Right hindlimb (tissue), 1 donor: ENCODE results near the gene OR4F6.
A peak's percentile ranks its signal among the peaks of the same experiment; 100 is the strongest.
"Not testable (repeated sequence)": the region's sequence is repeated elsewhere in the genome, so short reads cannot be mapped to it uniquely, and the experiment has no call there.

Source experiments
- DNase-seq: peaks from one replicate; pipeline ENCODE4 v3.0.0-alpha.2; 2018

The OR4F6 gene

GRCh38 chr15:101803209-101803608 lies at the start of gene OR4F6:
Gene OR4F6 (plus strand): TSS chr15:101803509. CDS start chr15:101805720, 2,211 bp downstream.
- DNase-seq = no peak

GRCh38 chr15:101764669-101765339 lies 38.5 kb upstream of the OR4F6 start:
- not testable (repeated sequence) for DNase-seq

- not testable (repeated sequence) for DNase-seq
Measured at GRCh38 chr15:101765340-101765671, 38.0 kb upstream of the OR4F6 start.

GRCh38 chr15:101765772-101766456 lies 37.4 kb upstream of the OR4F6 start:
- DNase-seq = peak; percentile 9

GRCh38 chr15:101767083-101767640 lies 36.1 kb upstream of the OR4F6 start:
- DNase-seq = peak; percentile 7

- DNase-seq = no peak
Measured at GRCh38 chr15:101772921-101773320, 30.4 kb upstream of the OR4F6 start.

GRCh38 chr15:101773496-101774100 lies 29.7 kb upstream of the OR4F6 start:
- peak; percentile 13 for DNase-seq

GRCh38 chr15:101775136-101775535 lies 28.2 kb upstream of the OR4F6 start:
- DNase-seq = no peak

- DNase-seq = not testable (repeated sequence)
Measured at GRCh38 chr15:101778576-101778975, 24.7 kb upstream of the OR4F6 start.

GRCh38 chr15:101780225-101780624 lies 23.1 kb upstream of the OR4F6 start:
- not testable (repeated sequence) for DNase-seq

- no peak for DNase-seq
Measured at GRCh38 chr15:101781928-101782327, 21.4 kb upstream of the OR4F6 start.

- DNase-seq = no peak
Measured at GRCh38 chr15:101784644-101785043, 18.7 kb upstream of the OR4F6 start.

- not testable (repeated sequence) for DNase-seq
Measured at GRCh38 chr15:101786422-101786821, 16.9 kb upstream of the OR4F6 start.

GRCh38 chr15:101788001-101788400 lies 15.3 kb upstream of the OR4F6 start:
- DNase-seq = not testable (repeated sequence)

- not testable (repeated sequence) for DNase-seq
Measured at GRCh38 chr15:101788503-101789269, 14.6 kb upstream of the OR4F6 start.

GRCh38 chr15:101790748-101791147 lies 12.6 kb upstream of the OR4F6 start:
- not testable (repeated sequence) for DNase-seq

- DNase-seq = not testable (repeated sequence)
Measured at GRCh38 chr15:101793981-101794380, 9.3 kb upstream of the OR4F6 start.

- DNase-seq = no peak
Measured at GRCh38 chr15:101795455-101795854, 7.9 kb upstream of the OR4F6 start.

GRCh38 chr15:101799665-101800064 lies 3.6 kb upstream of the OR4F6 start:
- no peak for DNase-seq

GRCh38 chr15:101801048-101801447 lies 2.3 kb upstream of the OR4F6 start:
- no peak for DNase-seq

- no peak for DNase-seq
Measured at GRCh38 chr15:101803676-101804075, 367 bp downstream of the OR4F6 start.

- DNase-seq = no peak
Measured at GRCh38 chr15:101804375-101804774, 1.1 kb downstream of the OR4F6 start.

GRCh38 chr15:101804941-101805340 lies 1.6 kb downstream of the OR4F6 start:
- no peak for DNase-seq
